MCF 10A (cell line): ENCODE measurements around the gene CCNB2. TPM values are rescaled to one million over a fixed set of nuclear protein-coding genes. Genes with fewer than 3 reads are reported as not detected.

Source experiments
- BruUV-seq: library from RNA; stranded (reverse); fragments of 400-500 nt; replicated peaks from 2 replicates; lab custom pipeline; 2021; lab: Mats Ljungman, UMichigan
- CTCF ChIA-PET: fragments of 300-600 bp; sonication (Branson Sonifier 250); formaldehyde crosslinking; extraction: SDS; loops from one replicate; lab custom pipeline; 2021; ENCODE audit warnings: antibody characterized with exemption, inconsistent platforms; lab: Yijun Ruan, JAX
- POLR2A ChIA-PET: fragments of 300-600, 350-650 bp; sonication (Branson Sonifier 250); formaldehyde crosslinking; extraction: SDS; loops from one replicate; lab custom pipeline; 2020; ENCODE audit warnings: antibody characterized with exemption, inconsistent platforms; lab: Yijun Ruan, JAX
- DNase-seq: peaks from one replicate; pipeline ENCODE4 v3.0.0-alpha.2; 2018; ENCODE audit not compliant: unreplicated experiment
- H3K27ac Mint-ChIP-seq: one replicate; pipeline ENCODE4 v1.8.0; 2022; ENCODE audit warnings: mild to moderate bottlenecking, low read depth, mixed read lengths; ENCODE audit not compliant: unreplicated experiment
- H3K27me3 Mint-ChIP-seq: one replicate; pipeline ENCODE4 v1.8.0; 2022; ENCODE audit warnings: mixed read lengths; ENCODE audit not compliant: insufficient read depth, unreplicated experiment
- H3K36me3 Mint-ChIP-seq: one replicate; pipeline ENCODE4 v1.8.0; 2022; ENCODE audit warnings: mild to moderate bottlenecking, moderate library complexity, mixed read lengths; ENCODE audit not compliant: insufficient read depth, unreplicated experiment
- H3K4me1 Mint-ChIP-seq: one replicate; pipeline ENCODE4 v1.8.0; 2022; ENCODE audit warnings: mixed read lengths; ENCODE audit not compliant: insufficient read depth, unreplicated experiment
- H3K4me3 Mint-ChIP-seq: one replicate; pipeline ENCODE4 v1.8.0; 2022; ENCODE audit warnings: mild to moderate bottlenecking, moderate library complexity, mixed read lengths; ENCODE audit not compliant: unreplicated experiment
- H3K9me3 Mint-ChIP-seq: one replicate; pipeline ENCODE4 v1.8.0; 2022; ENCODE audit warnings: mixed read lengths; ENCODE audit not compliant: unreplicated experiment
- CTCF ChIP-seq: fragments of 200-600 bp; IDR thresholded peaks from one replicate; pipeline ENCODE4 v1.8.0; 2022; ENCODE audit warnings: antibody characterized with exemption, mild to moderate bottlenecking; ENCODE audit not compliant: unreplicated experiment
- intact Hi-C: fragments of 100-400 bp; cut with micrococcal nuclease; formaldehyde crosslinking; loops from 2 replicates; pipeline ENCODE4 v1.14.1; 2022
- total RNA-seq: library from RNA; stranded (reverse); gene quantifications from 2 replicates; pipeline ENCODE4 v1.2.3, GENCODE V29; 2022

CCNB2 gene
- total RNA-seq, 1 experiment from 2014 or later, result 54.1 TPM

GRCh38 chr15:59131456-59131855, 26.5 kb downstream of the CCNB2 start:
- Mint-ChIP-seq H3K27me3 (no peaks in the 10 kb centered on the region), H3K27ac (no peak overlapping the region), H3K4me3 (no peak overlapping the region), H3K36me3 (peaks cover 67% of the 10 kb centered on the region), H3K9me3 (peaks cover 14% of the 10 kb centered on the region), H3K4me1 (no peaks in the 10 kb centered on the region)
- no peak for DNase-seq
- intact Hi-C loops, result loop anchor here (10.0 kb wide), 1 partner anchor 907 kb away; no protein-coding TSS in a partner anchor
- POLR2A ChIA-PET, result no interaction called here
- BruUV-seq, result no TSS peak
- CTCF ChIA-PET, result interaction anchor here (0.6 to 0.9 kb wide), 2 partner anchors 25 to 342 kb away, joined by 3 read pairs; no protein-coding TSS in a partner anchor
- TF ChIP-seq CTCF, result no peak

- TF ChIP-seq CTCF, result no peak
- Mint-ChIP-seq H3K36me3 (peaks cover 73% of the 10 kb centered on the region), H3K9me3 (peaks cover 12% of the 10 kb centered on the region), H3K27me3 (no peaks in the 10 kb centered on the region), H3K27ac (no peak overlapping the region), H3K4me1 (no peaks in the 10 kb centered on the region), H3K4me3 (no peak overlapping the region)
- no TSS peak for BruUV-seq
- no peak for DNase-seq
- ChIA-PET POLR2A (interaction anchor here (1.0 kb wide), 1 partner anchor 16 kb away, joined by 5 read pairs; no protein-coding TSS in a partner anchor), CTCF (interaction anchor here (0.6 to 1.5 kb wide), 6 partner anchors 12 to 341 kb away, joined by 3 to 5 read pairs (median 3); no protein-coding TSS in a partner anchor)
- intact Hi-C loops, result loop anchor here (10.0 kb wide), 1 partner anchor 907 kb away; no protein-coding TSS in a partner anchor
These were observed 27.1 kb downstream of the CCNB2 start for GRCh38 chr15:59131969-59132562.

- CTCF ChIA-PET, result interaction anchor here (1.4 kb wide), 1 partner anchor 21 kb away, joined by 4 read pairs; no protein-coding TSS in a partner anchor
- intact Hi-C loops, result loop anchor here (10.0 kb wide), 1 partner anchor 909 kb away; no protein-coding TSS in a partner anchor
- Mint-ChIP-seq H3K4me1 (no peaks in the 10 kb centered on the region), H3K4me3 (no peak overlapping the region), H3K36me3 (peaks cover 79% of the 10 kb centered on the region), H3K27me3 (no peaks in the 10 kb centered on the region), H3K9me3 (peaks cover 7% of the 10 kb centered on the region), H3K27ac (no peak overlapping the region)
- no peak for DNase-seq
- BruUV-seq, result no TSS peak
- no peak for TF ChIP-seq CTCF
- POLR2A ChIA-PET, result no interaction called here
These were observed 29.0 kb downstream of the CCNB2 start for GRCh38 chr15:59133929-59134427.

DNA sequence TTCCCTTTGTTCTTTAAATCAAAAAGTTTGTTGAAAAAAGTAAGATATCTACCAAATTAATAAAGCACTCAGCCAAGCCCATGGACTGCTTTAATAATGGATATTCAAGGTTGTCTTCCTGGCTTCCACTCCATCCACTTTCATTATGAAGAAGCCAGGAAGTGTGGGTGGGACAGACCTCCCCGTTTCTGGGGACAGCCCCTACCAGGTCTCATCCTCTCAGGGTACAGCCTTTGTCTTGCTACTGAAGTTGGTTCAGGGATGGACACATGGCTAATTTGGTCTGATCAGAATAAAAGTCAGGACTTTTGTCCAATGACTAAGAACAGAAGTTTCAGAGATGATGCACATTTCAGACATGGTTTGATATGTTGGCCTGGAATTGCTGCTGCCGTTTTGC, 32.6 kb downstream of the CCNB2 start:
- ChIA-PET POLR2A (interaction anchor here (0.6 kb wide), 1 partner anchor 30 kb away, joined by 3 read pairs; no protein-coding TSS in a partner anchor), CTCF (no interaction called here)
- peak overlapping the region; percentile 19 for H3K27ac Mint-ChIP-seq

More for the DNA sequence above, 32.6 kb downstream of the CCNB2 start:
- Mint-ChIP-seq H3K4me1 (peaks cover 15% of the 10 kb centered on the region), H3K27me3 (no peaks in the 10 kb centered on the region), H3K4me3 (no peak overlapping the region), H3K9me3 (no peaks in the 10 kb centered on the region), H3K36me3 (peaks cover 67% of the 10 kb centered on the region)
- TF ChIP-seq CTCF, result no peak
- intact Hi-C loops, result loop anchor here (10.0 kb wide), 1 partner anchor 913 kb away; no protein-coding TSS in a partner anchor
- no TSS peak for BruUV-seq
- DNase-seq, result no peak
